HG02798 (cell line): ENCODE data around the gene CLEC16A.
"Not testable (repeated sequence)": the region's sequence is repeated elsewhere in the genome, so short reads cannot be mapped to it uniquely, and the experiment has no call there.

Experiments
- ATAC-seq: cut with Tn5 transposase; IDR thresholded peaks from one replicate; pipeline ENCODE4 v1.9.1; 2021; ENCODE audit warnings: mild to moderate bottlenecking; ENCODE audit not compliant: unreplicated experiment, poor library complexity

Gene CLEC16A

GRCh38 chr16:10923650-10924214, 20.6 kb upstream of the CLEC16A start:
- ATAC-seq: no peak

- not testable (repeated sequence) for ATAC-seq
Measured at GRCh38 chr16:10925285-10925684, 19.1 kb upstream of the CLEC16A start.

GRCh38 chr16:10926094-10926493, 18.3 kb upstream of the CLEC16A start:
- no peak for ATAC-seq

GRCh38 chr16:10926867-10927266, 17.5 kb upstream of the CLEC16A start:
- ATAC-seq: no peak

DNA sequence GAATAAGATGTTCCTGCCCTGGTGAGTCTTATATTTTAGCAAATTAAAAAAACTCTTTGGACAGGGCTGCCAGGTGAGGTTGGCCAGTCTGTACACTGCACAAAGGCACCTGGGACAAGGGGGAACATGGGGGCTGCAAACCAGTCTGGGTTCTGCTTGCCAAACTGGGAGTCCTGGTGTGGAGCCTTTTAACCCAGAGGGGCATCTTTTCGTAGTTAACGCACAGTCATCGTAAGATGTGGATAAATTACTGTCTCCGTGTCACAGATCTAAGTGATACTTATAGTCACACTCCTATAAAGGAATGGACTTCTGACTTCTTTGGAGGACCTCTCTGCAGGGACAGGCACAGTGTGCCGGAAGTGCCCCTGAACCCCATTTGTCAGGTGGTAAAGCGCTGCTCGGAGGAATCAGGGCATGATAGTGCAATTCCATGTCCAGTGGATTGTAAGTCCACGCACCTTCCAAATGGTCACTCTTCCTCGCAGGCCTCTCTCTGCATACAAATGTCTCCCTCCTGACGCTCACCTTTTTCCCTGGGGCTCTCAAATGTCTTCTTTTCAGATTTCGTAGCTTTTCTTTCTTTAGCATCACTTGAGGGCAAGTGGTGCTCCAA, 16.8 kb upstream of the CLEC16A start:
- no peak for ATAC-seq

DNA sequence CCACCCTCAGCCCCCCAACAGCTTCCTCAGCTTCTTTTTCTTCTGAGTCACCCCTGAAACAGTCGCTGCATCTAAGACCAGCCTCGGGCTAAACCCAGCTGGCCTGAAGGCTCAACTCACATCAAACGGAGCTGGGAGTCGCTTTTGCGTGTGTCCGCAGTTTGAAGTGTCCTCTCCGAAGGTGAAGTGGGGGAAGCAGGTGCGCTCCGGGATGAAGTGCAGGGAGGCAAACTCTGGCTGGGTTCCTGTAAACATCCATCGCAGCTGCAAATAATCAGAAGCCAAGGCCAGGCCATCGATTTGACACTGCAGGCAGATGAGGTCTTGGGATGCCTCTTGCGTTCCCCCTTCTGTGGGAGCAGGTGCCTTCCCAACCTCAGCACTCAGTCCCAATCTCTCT, 15.3 kb upstream of the CLEC16A start:
- ATAC-seq: not testable (repeated sequence)

GRCh38 chr16:10929853-10930754, 14.3 kb upstream of the CLEC16A start:
- no peak for ATAC-seq

GRCh38 chr16:10930755-10931093, 13.6 kb upstream of the CLEC16A start:
- no peak for ATAC-seq

GRCh38 chr16:10931134-10931533, 13.2 kb upstream of the CLEC16A start:
- no peak for ATAC-seq

- ATAC-seq: no peak
Measured at GRCh38 chr16:10931977-10932632, 12.3 kb upstream of the CLEC16A start.

GRCh38 chr16:10932959-10933710, 11.2 kb upstream of the CLEC16A start:
- ATAC-seq: no peak

DNA sequence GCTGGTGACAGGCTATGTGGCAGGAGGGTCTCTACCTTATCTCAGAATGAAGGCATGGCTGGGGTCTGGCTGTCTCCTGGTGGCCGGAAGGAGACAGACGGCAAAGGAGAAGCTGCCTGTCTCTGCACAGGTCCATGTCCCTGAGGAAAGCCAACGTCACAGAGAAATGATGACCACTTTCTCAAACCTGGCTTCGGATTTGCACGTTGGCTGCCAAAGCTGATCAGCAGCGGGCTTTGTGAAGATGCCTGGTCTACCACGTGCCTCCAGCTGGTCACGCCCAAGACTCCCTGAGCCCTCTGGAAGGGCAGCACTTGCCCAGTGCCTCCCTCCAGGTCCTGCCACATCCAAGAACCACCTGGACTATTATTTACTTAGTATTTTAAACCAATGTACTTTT, 10.5 kb upstream of the CLEC16A start:
- no peak for ATAC-seq

DNA sequence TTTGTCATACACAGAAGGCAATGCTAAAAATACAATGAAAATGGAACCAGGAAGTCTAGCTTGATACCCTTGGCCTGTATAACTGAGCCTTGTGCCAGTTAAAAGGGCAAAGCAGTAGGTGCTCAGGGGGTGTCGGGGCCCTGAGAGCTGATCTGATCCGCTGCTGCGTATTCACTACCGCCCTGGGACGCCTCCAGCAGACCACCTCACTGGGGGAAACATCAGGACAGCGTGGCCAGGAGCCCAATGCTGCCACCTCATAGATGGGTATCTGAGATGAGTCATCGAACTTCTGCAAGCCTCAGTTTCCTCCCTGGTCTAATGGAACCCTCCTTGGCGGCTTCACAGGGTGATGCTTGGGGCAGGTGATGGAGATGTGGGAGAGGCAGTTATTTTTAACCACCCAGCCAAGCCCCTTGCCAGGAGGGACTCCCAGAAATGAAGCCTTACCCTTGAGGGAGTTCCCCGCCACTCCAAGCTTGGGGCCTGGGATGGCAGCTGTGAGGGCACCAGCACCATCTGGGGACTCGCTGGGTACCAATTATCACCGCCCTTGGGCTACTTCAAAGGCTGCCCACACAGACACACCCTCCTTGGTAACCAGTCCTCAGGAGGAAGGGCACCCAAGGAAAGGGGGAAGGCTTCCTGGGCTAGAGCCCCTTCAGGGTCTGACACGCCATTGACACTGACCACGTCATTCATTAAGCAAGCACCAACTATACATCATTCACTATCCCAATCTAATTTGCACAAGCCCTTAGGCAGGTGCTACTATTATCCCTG, 9.8 kb upstream of the CLEC16A start:
- ATAC-seq: no peak

GRCh38 chr16:10935226-10935915, 9.0 kb upstream of the CLEC16A start:
- ATAC-seq: no peak

DNA sequence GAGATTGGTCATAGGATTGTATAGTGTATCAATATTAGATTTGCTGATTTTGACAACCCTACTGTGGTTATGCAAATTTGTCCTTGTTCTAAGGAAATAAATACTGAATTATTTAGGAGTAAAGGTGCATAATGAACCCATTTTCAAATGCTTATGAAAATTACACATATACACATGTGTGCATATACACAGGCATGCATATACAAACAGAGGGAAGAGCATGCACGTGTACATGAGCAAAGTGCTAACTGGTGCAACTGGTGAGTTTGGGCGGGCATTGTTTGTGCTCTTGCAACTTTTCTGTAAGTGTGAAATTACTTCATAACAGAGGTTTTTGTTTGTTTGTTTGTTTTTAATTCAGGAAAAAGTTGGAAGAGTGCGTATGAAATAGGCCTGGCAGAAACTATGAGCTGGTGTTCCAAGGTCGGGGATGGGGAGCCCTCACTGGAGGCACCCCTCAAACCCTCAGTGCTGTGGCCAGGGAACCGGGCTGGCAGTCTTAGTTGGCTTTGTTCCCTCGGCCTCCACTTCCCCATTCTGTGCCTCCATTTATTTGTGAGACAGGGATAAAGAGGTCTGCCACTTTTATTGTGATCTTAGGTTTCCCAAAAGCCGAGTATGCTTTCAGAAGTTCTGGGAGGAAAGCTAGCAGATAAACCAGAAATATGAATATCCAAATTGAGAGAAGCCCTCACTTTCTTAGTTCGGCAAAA, 7.9 kb upstream of the CLEC16A start:
- no peak for ATAC-seq

DNA sequence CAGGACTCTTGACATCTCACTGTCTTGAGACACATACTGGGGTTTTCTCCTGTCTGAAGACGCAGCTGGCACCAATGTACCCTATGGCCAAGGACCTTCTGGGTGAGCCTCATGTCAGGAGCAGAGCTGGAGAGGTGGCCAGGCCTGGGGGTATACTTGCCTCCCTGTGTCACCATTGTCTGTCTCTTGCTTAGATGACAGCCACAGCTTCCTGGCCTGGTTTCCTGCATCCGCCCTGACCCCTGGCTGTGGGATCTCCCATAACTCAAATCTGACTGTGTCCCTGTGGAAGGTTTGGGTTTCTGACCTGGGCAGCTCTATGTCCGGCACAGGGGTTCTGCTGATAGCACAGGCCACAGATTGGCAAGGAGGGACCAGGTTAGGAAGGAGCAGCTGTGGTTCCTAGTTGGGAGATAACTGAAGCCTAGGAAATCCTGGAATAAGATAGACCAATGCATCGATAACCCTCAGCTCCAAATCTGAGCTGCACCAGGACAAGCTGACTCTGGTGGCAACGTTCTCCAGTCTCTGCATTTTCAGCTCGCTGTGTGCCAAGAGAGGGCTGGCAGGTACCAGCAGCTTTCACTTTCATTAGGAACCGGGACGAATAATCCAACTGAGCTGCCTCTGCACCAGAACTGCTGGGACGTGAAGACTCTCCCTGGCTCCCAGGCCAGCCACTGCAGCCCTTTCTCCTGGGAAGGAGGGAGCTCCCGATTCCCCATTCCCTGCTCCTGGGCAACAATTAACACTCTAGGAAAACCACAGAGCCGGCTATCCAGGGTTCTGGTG, 7.1 kb upstream of the CLEC16A start:
- no peak for ATAC-seq

DNA sequence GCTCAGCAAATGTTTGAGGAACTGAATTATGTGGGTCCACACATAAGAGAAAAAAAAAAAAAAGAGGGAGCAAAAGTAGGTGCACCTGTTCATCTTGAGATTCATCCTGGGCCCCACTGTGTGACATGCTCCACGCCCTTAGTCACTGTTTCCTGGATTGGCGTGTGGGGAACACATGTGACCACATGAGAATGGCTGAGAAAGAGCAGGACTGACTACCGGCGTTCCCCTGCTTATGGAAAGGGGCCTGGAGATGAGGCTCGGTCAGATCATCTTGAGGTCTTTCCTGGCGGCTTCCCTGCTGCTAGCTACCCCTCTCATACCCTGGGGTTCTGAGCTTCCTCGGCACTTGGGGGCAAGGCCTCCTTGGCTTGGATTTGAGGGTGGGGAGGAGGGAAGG, 6.0 kb upstream of the CLEC16A start:
- ATAC-seq: no peak
